Spleen (tissue), 7 donors: Measurements from ENCODE around the gene AREG.
A peak's percentile ranks its signal among the peaks of the same experiment; 100 is the strongest.

Source experiments
- CTCF ChIP-seq, 11 experiments: fragments of 200-600 bp in 7 of 11; fragments of 450-650 bp in 4 of 11; sonication (generic) in 4 of 11; IDR thresholded peaks in 8 of 11; conservative IDR thresholded peaks in 3 of 11; 1 replicate in 7 of 11; 2 replicates in 4 of 11; pipeline versions ENCODE4 v1.4.0 to v1.8.0; 2016 to 2021; ENCODE audit warnings: antibody characterized with exemption in 11 of 11, inconsistent platforms in 4 of 11, mild to moderate bottlenecking in 1 of 11
- POLR2A ChIP-seq, 3 donors: fragments of 450-650 bp; IDR thresholded peaks; one replicate each; pipeline ENCODE4 v1.5.1; 2017; ENCODE audit warnings: antibody characterized with exemption in 3 of 3, mild to moderate bottlenecking in 1 of 3
- POLR2AphosphoS5 ChIP-seq, 3 donors: sonication (generic); formaldehyde crosslinking; IDR thresholded peaks; one replicate each; pipeline ENCODE4 v1.5.1; 2017; ENCODE audit warnings: antibody characterized with exemption in 3 of 3
- donor health status: DM: no; HTN: no; CAD: no; lungs with moderate emphysema.
- donor health status: DM: no; HTN: no; CAD: no.
- donor health status: DM: no; HTN: no; CAD: no.

- TF ChIP-seq CTCF (IDR thresholded peaks at IDR 0.05 in 8 of 11, conservative IDR thresholded peaks at IDR 0.05 in 3 of 11) (peak in 10 of 11 experiments; percentile 16 to 64 (median 44)), POLR2A (IDR thresholded peaks at IDR 0.05) (peak; percentile 76 to 93 (median 80)), POLR2AphosphoS5 (IDR thresholded peaks at IDR 0.05) (peak; percentile 94 to 98 (median 96))
These were observed at the start of gene AREG for GRCh38 chr4:74444891-74445642.
